H1 (cell line): Measurements from ENCODE around the gene EFHC1. TPM values are rescaled to one million over a fixed set of nuclear protein-coding genes. Genes with fewer than 3 reads are reported as not detected.

Experiments used
- CTCF ChIA-PET: fragments of 300-600 bp; sonication (Branson Sonifier 250); formaldehyde crosslinking; loops from one replicate; lab custom pipeline; 2021; ENCODE audit not compliant: partially characterized antibody; lab: Charles Lee
- POLR2A ChIA-PET: fragments of 300-600 bp; sonication (Branson Sonifier 250); formaldehyde crosslinking; loops from one replicate; lab custom pipeline; 2021; ENCODE audit warnings: inconsistent platforms; ENCODE audit not compliant: partially characterized antibody; lab: Charles Lee
- DNase-seq, 2 experiments: peaks; one replicate each; pipeline versions ENCODE4 v3.0.0 to v3.0.0-alpha.2; 2010 to 2022; ENCODE audit warnings: low spot score in 2 of 2, low read depth in 1 of 2, mixed read lengths in 1 of 2
- FAIRE-seq: peaks from 2 replicates; lab custom pipeline; 2011; peaks lifted over from hg19 to GRCh38; lab: Jason Lieb, UNC
- H2AFZ ChIP-seq: 2 replicates; pipeline ENCODE4 v1.8.1; 2012; ENCODE audit warnings: low read length, inconsistent platforms
- H2AK5ac ChIP-seq: 2 replicates; pipeline ENCODE4 v1.6.1; 2013; ENCODE audit warnings: low read depth, low read length
- H2BK120ac ChIP-seq: replicated peaks from 2 replicates; pipeline ENCODE3; 2013; ENCODE audit warnings: low read depth, low read length, inconsistent platforms
- H2BK12ac ChIP-seq: 2 replicates; pipeline ENCODE4 v1.6.1; 2013; ENCODE audit warnings: low read depth, low read length
- H2BK15ac ChIP-seq: 2 replicates; pipeline ENCODE4 v1.6.1; 2013; ENCODE audit warnings: low read length
- H2BK20ac ChIP-seq: 2 replicates; pipeline ENCODE4 v1.6.1; 2013; ENCODE audit warnings: low read length
- H2BK5ac ChIP-seq: 2 replicates; pipeline ENCODE4 v1.6.1; 2013; ENCODE audit warnings: low read depth, low read length
- H3K14ac ChIP-seq: 2 replicates; pipeline ENCODE4 v1.6.1; 2013; ENCODE audit warnings: inconsistent platforms; ENCODE audit not compliant: insufficient read length
- H3K18ac ChIP-seq: 2 replicates; pipeline ENCODE4 v1.6.1; 2013; ENCODE audit warnings: low read length; ENCODE audit errors: extremely low read depth
- H3K23ac ChIP-seq: 2 replicates; pipeline ENCODE4 v1.6.1; 2013; ENCODE audit warnings: inconsistent platforms; ENCODE audit not compliant: insufficient read length
- H3K23me2 ChIP-seq: 2 replicates; pipeline ENCODE4 v1.6.1; 2013; ENCODE audit warnings: low read depth, low read length
- H3K27ac ChIP-seq: 2 replicates; pipeline ENCODE4 v1.6.1; 2011; ENCODE audit warnings: low read depth, low read length, inconsistent platforms
- H3K27me3 ChIP-seq, 4 experiments: replicated peaks in 1 of 4; 1 replicate in 1 of 4; 2 replicates in 3 of 4; pipeline versions ENCODE4 v1.6.1 to v1.8.1; 2011 to 2013; ENCODE audit warnings: low read length in 3 of 4, mild to moderate bottlenecking in 3 of 4, inconsistent platforms in 2 of 4, mixed read lengths in 2 of 4, moderate library complexity in 1 of 4; ENCODE audit not compliant: control insufficient read depth in 3 of 4, insufficient read depth in 3 of 4; ENCODE audit errors: extremely low read depth in 1 of 4
- H3K36me3 ChIP-seq, 4 experiments: 2 replicates each; pipeline versions ENCODE4 v1.6.1 to v1.8.1; 2011 to 2013; ENCODE audit warnings: mild to moderate bottlenecking in 4 of 4, low read length in 3 of 4, moderate library complexity in 2 of 4, control low read depth in 1 of 4, inconsistent platforms in 1 of 4; ENCODE audit not compliant: insufficient read depth in 4 of 4, control insufficient read depth in 2 of 4
- H3K4ac ChIP-seq: replicated peaks from 2 replicates; pipeline ENCODE3; 2013; ENCODE audit warnings: low read length, low read depth, mixed read lengths, inconsistent platforms; ENCODE audit not compliant: insufficient read length
- H3K4me1 ChIP-seq, 4 experiments: replicated peaks in 1 of 4; 1 replicate in 1 of 4; 2 replicates in 3 of 4; pipeline versions ENCODE4 v1.6.1 to v1.8.1; 2011 to 2013; ENCODE audit warnings: low read length in 3 of 4, inconsistent platforms in 2 of 4, mixed read lengths in 1 of 4; ENCODE audit not compliant: insufficient read depth in 4 of 4, control insufficient read depth in 3 of 4
- H3K4me2 ChIP-seq, 2 experiments: 2 replicates each; pipeline versions ENCODE4 v1.6.1 to v1.8.1; 2011 to 2013; ENCODE audit warnings: low read depth in 2 of 2, low read length in 2 of 2, control low read depth in 1 of 2, inconsistent platforms in 1 of 2, mild to moderate bottlenecking in 1 of 2; ENCODE audit not compliant: insufficient read depth in 1 of 2
- H3K4me3 ChIP-seq, 4 experiments: fragments of 200-600, 300-600 bp in 1 of 4; sonication (generic), shearing (Covaris generic), sonication (Bioruptor Twin) in 1 of 4; 2 replicates each; pipeline versions ENCODE4 v1.5.1 to v1.8.1; 2011 to 2016; ENCODE audit warnings: low read length in 4 of 4, low read depth in 3 of 4, control low read depth in 2 of 4, inconsistent platforms in 2 of 4, mild to moderate bottlenecking in 2 of 4, mixed read lengths in 1 of 4, moderate library complexity in 1 of 4; ENCODE audit not compliant: insufficient read depth in 2 of 4; ENCODE audit errors: extremely low read depth in 1 of 4
- H3K56ac ChIP-seq: replicated peaks from 2 replicates; pipeline ENCODE3; 2013; ENCODE audit warnings: low read depth, mild to moderate bottlenecking, mixed read lengths, low read length, inconsistent platforms; ENCODE audit not compliant: insufficient read length
- H3K79me1 ChIP-seq: 2 replicates; pipeline ENCODE4 v1.6.1; 2013; ENCODE audit warnings: low read depth, low read length, control low read depth
- H3K79me2 ChIP-seq, 2 experiments: 2 replicates each; pipeline versions ENCODE4 v1.6.1 to v1.8.1; 2012 to 2013; ENCODE audit warnings: low read length in 2 of 2, mild to moderate bottlenecking in 2 of 2, inconsistent platforms in 1 of 2; ENCODE audit not compliant: insufficient read depth in 2 of 2, control insufficient read depth in 1 of 2
- H3K9ac ChIP-seq, 4 experiments: replicated peaks in 1 of 4; 1 replicate in 1 of 4; 2 replicates in 3 of 4; pipeline versions ENCODE4 v1.6.1 to v1.8.1; 2011 to 2013; ENCODE audit warnings: low read depth in 3 of 4, low read length in 3 of 4, control low read depth in 2 of 4, mild to moderate bottlenecking in 2 of 4, moderate library complexity in 2 of 4, inconsistent platforms in 1 of 4; ENCODE audit errors: extremely low read depth in 1 of 4
- H3K9me3 ChIP-seq, 2 experiments: 2 replicates each; pipeline versions ENCODE4 v1.6.1 to v1.8.1; 2012 to 2013; ENCODE audit warnings: mild to moderate bottlenecking in 2 of 2, moderate library complexity in 2 of 2, control low read depth in 1 of 2, inconsistent platforms in 1 of 2, low read depth in 1 of 2, low read length in 1 of 2, mixed read lengths in 1 of 2; ENCODE audit not compliant: insufficient read depth in 2 of 2
- H4K20me1 ChIP-seq, 2 experiments: replicated peaks in 1 of 2; 2 replicates each; pipeline versions ENCODE3 to v1.8.1; 2011 to 2013; ENCODE audit warnings: inconsistent platforms in 2 of 2, low read length in 2 of 2, mild to moderate bottlenecking in 1 of 2; ENCODE audit not compliant: insufficient read depth in 2 of 2, control insufficient read depth in 1 of 2
- H4K5ac ChIP-seq: 2 replicates; pipeline ENCODE4 v1.6.1; 2013; ENCODE audit warnings: low read length, low read depth, mixed read lengths, inconsistent platforms; ENCODE audit not compliant: insufficient read length
- H4K8ac ChIP-seq: 2 replicates; pipeline ENCODE4 v1.8.0; 2013; ENCODE audit warnings: mild to moderate bottlenecking, moderate library complexity, low read length, inconsistent platforms; ENCODE audit not compliant: insufficient read depth; ENCODE audit errors: extremely low read depth
- H4K91ac ChIP-seq: replicated peaks from 2 replicates; pipeline ENCODE3; 2013; ENCODE audit warnings: low read length, mixed read lengths, inconsistent platforms; ENCODE audit not compliant: insufficient read length
- BCL11A ChIP-seq, 2 experiments: IDR thresholded peaks; one replicate each; pipeline ENCODE4 v1.6.1; 2011; ENCODE audit warnings: low read depth in 2 of 2, low read length in 2 of 2, mild to moderate bottlenecking in 2 of 2
- CHD1 ChIP-seq: IDR thresholded peaks from 2 replicates; pipeline ENCODE4 v1.6.1; 2012; ENCODE audit warnings: low read depth, low read length, improper control_type of control experiment
- CHD2 ChIP-seq: IDR thresholded peaks from 2 replicates; pipeline ENCODE4 v1.6.1; 2012; ENCODE audit warnings: low read length, improper control_type of control experiment
- CREB1 ChIP-seq: IDR thresholded peaks from 2 replicates; pipeline ENCODE4 v1.6.1; 2012; ENCODE audit warnings: inconsistent platforms
- EP300 ChIP-seq, 2 experiments: IDR thresholded peaks; 1 replicate in 1 of 2; 2 replicates in 1 of 2; pipeline ENCODE4 v1.6.1; 2011 to 2012; ENCODE audit warnings: low read depth in 2 of 2, low read length in 2 of 2, mild to moderate bottlenecking in 2 of 2, borderline replicate concordance in 1 of 2, inconsistent platforms in 1 of 2, moderate library complexity in 1 of 2
- EZH2 ChIP-seq: fragments of 200-600 bp; sonication (generic); IDR thresholded peaks from 2 replicates; pipeline ENCODE4 v1.7.1; 2012; ENCODE audit warnings: low read depth, mild to moderate bottlenecking, moderate library complexity, low read length, inconsistent platforms; ENCODE audit not compliant: severe bottlenecking
- GTF2F1 ChIP-seq: IDR thresholded peaks from 2 replicates; pipeline ENCODE4 v1.6.1; 2012; ENCODE audit warnings: low read depth, low read length, improper control_type of control experiment, borderline replicate concordance
- JUND ChIP-seq: IDR thresholded peaks from 2 replicates; pipeline ENCODE4 v1.6.1; 2011; ENCODE audit warnings: mild to moderate bottlenecking, improper control_type of control experiment, low read length
- KDM1A ChIP-seq: fragments of 200-600, 300-600 bp; sonication (generic); IDR thresholded peaks from 2 replicates; pipeline ENCODE4 v1.7.1; 2016; ENCODE audit warnings: mild to moderate bottlenecking, low read length, borderline replicate concordance
- RAD21 ChIP-seq, 2 experiments: IDR thresholded peaks in 1 of 2; conservative IDR thresholded peaks in 1 of 2; 2 replicates each; pipeline ENCODE4 v1.6.1; 2011; ENCODE audit warnings: low read depth in 2 of 2, low read length in 2 of 2, improper control_type of control experiment in 1 of 2, inconsistent platforms in 1 of 2, mild to moderate bottlenecking in 1 of 2, moderate library complexity in 1 of 2
- RNF2 ChIP-seq: fragments of 200-900, 300-1000 bp; sonication (generic); IDR thresholded peaks from 2 replicates; pipeline ENCODE4 v1.7.1; 2016; ENCODE audit warnings: borderline replicate concordance, low read depth, mild to moderate bottlenecking, antibody characterized with exemption, low read length; ENCODE audit not compliant: poor library complexity, severe bottlenecking; ENCODE audit errors: missing control alignments
- SIRT6 ChIP-seq: IDR thresholded peaks from one replicate; pipeline ENCODE4 v1.7.1; 2012; ENCODE audit warnings: low read length, inconsistent platforms
- SP4 ChIP-seq: IDR thresholded peaks from 2 replicates; pipeline ENCODE4 v1.6.1; 2012; ENCODE audit warnings: low read length, inconsistent platforms
- TCF12 ChIP-seq: IDR thresholded peaks from 2 replicates; pipeline ENCODE4 v1.6.1; 2011; ENCODE audit warnings: low read depth, mild to moderate bottlenecking, low read length
- WGBS, 2 experiments: shearing (Covaris generic) in 1 of 2; methylation state at CpG; one replicate each; pipeline versions ENCODE4 v1.1.6 to v1.1.7; 2013 to 2015; ENCODE audit warnings: low lambda C conversion rate in 2 of 2, mixed read lengths in 2 of 2, inconsistent platforms in 1 of 2, low coverage in 1 of 2, missing lambda C conversion rate in 1 of 2; ENCODE audit not compliant: insufficient replicate concordance in 2 of 2, insufficient coverage in 1 of 2, insufficient read length in 1 of 2; ENCODE audit errors: extremely low coverage in 1 of 2, missing lambda C conversion rate in 1 of 2; 5-methylcytosine and 5-hydroxymethylcytosine counted together
- polyA plus RNA-seq, 7 experiments: library from polyadenylated mRNA; depleted of rRNA in 3 of 7; stranded (reverse) in 5 of 7; unstranded in 2 of 7; fragments of >200 nt in 5 of 7; fragments of 200-250 nt in 2 of 7; gene quantifications; 1 replicate in 5 of 7; 2 replicates in 1 of 7; 4 replicates in 1 of 7; pipeline versions ENCODE4 v1.2.1 to v1.2.3, GENCODE V29; 2011 to 2013; ENCODE audit warnings: missing spikeins in 2 of 7, mixed read lengths in 2 of 7
- total RNA-seq: library from RNA; stranded (reverse); fragmentation: NEBNext Ultra II Directional; extraction: Animal tissue kit (Norgen Biotek cat#: 25700); gene quantifications from 2 replicates; pipeline ENCODE4 v1.2.1, GENCODE V29; 2021

Gene EFHC1
- total and polyA plus RNA-seq, 2 of the 8 experiments (the other 6 are each of a cell fraction or from before 2014, with no cell fraction given), result 10.5 to 16.4 TPM

DNA sequence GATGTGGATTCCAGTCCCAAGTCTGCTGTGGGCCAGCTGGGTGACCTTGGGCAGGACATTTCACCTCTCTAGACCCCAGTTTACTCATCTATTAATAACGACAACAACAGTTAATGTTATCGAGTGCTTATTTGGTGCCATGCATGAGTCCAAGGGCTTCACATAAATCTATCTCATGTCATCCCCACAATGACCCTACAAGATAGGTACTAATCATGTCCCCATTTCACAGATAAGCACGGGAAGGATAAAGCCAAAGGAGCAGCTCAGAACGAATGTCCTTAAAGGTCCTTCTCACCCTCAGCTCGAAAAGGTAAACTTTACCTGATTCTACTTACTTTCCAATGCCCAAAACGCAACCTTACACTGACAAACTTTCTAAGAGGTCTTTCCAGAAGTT is 121.0 kb downstream of the EFHC1 start:
- FAIRE-seq (no peak), DNase-seq (no peak)
- Histone ChIP-seq H2BK5ac (no peak overlapping the region), H3K4me3 (no peak overlapping the region), H2BK120ac (no peak overlapping the region), H3K23me2 (no peaks in the 10 kb centered on the region), H2AK5ac (no peak overlapping the region), H4K5ac (no peak overlapping the region), H3K27ac (no peak overlapping the region), H3K27me3 (no peaks in the 10 kb centered on the region), H3K4me2 (no peak overlapping the region), H3K79me2 (peaks cover 0 to 23% of the 10 kb centered on the region in 2 experiments), H3K14ac (no peak overlapping the region), H4K91ac (no peak overlapping the region), H3K56ac (no peak overlapping the region), H3K4me1 (peaks cover 5 to 16% (median 7%) of the 10 kb centered on the region in 4 experiments), H3K4ac (no peak overlapping the region), H3K18ac (no peak overlapping the region), H3K9me3 (no peaks in the 10 kb centered on the region), H4K8ac (no peak overlapping the region), H4K20me1 (no peaks in the 10 kb centered on the region), H3K79me1 (peaks cover 4% of the 10 kb centered on the region; the same call in 1 of the 2 replicates), H3K36me3 (no peaks in the 10 kb centered on the region; a peak in 1 of 8 replicates), H3K23ac (no peak overlapping the region), H2BK15ac (no peak overlapping the region), H3K9ac (no peak overlapping the region), H2BK20ac (no peak overlapping the region), H2BK12ac (no peak overlapping the region), H2AFZ (no peak overlapping the region)
- CTCF ChIA-PET, result interaction anchor here (0.9 to 7.7 kb wide), 10 partner anchors 10 to 132 kb away, joined by 3 to 49 read pairs (median 5); no protein-coding TSS in a partner anchor
- 86% methylated on average over 6 of the region's 6 CpGs; no CpG with 5 or more reads in 1 of the 2 experiments for WGBS, 2 experiments
- POLR2A ChIA-PET, result interaction anchor here (0.8 kb wide), 1 partner anchor 35 kb away, joined by 3 read pairs; the partner anchor contains the start of gene TRAM2
- TF ChIP-seq EZH2, result no peak
- no peak for TF ChIP-seq JUND
- TF ChIP-seq CREB1, result no peak
- TF ChIP-seq BCL11A (IDR thresholded peaks at IDR 0.05; ENCODE audit: low read depth in 2 of 2, low read length in 2 of 2), result no peak
- no peak for TF ChIP-seq GTF2F1
- no peak for TF ChIP-seq TCF12
- TF ChIP-seq RAD21 (IDR thresholded peaks at IDR 0.05 in 1 of 2, conservative IDR thresholded peaks at IDR 0.05 in 1 of 2; ENCODE audit: low read depth in 2 of 2, low read length in 2 of 2), result no peak
- no peak for TF ChIP-seq RNF2
- TF ChIP-seq SIRT6, result no peak
- no peak for TF ChIP-seq EP300 (IDR thresholded peaks at IDR 0.05; ENCODE audit: borderline replicate concordance in 1 of 2, low read depth in 2 of 2, low read length in 2 of 2)
- TF ChIP-seq SP4, result no peak
- no peak for TF ChIP-seq CHD1
- no peak for TF ChIP-seq CHD2
- no peak for TF ChIP-seq KDM1A
